ENCODE results near the gene FBLN2.

FBLN2 gene

GRCh38 chr3:13610006-13610570 is 61.2 kb downstream of the FBLN2 start:
- no peak for DNase-seq

GRCh38 chr3:13611221-13611620 is 62.3 kb downstream of the FBLN2 start:
- DNase-seq = no peak

GRCh38 chr3:13612829-13613228 is 63.9 kb downstream of the FBLN2 start:
- DNase-seq = no peak

GRCh38 chr3:13613343-13614190 is 64.6 kb downstream of the FBLN2 start:
- no peak for DNase-seq

- DNase-seq = no peak
Observed at GRCh38 chr3:13614607-13615006, 65.7 kb downstream of the FBLN2 start.

GRCh38 chr3:13615019-13615528 is 66.1 kb downstream of the FBLN2 start:
- DNase-seq = no peak

- no peak for DNase-seq
Observed at GRCh38 chr3:13616359-13616758, 67.4 kb downstream of the FBLN2 start.

GRCh38 chr3:13617097-13617738 is 68.3 kb downstream of the FBLN2 start:
- no peak for DNase-seq

GRCh38 chr3:13617981-13618380 is 69.1 kb downstream of the FBLN2 start:
- DNase-seq = no peak

GRCh38 chr3:13618836-13619235 is 69.9 kb downstream of the FBLN2 start:
- DNase-seq = no peak

- no peak for DNase-seq
Observed at GRCh38 chr3:13619661-13620230, 70.8 kb downstream of the FBLN2 start.

GRCh38 chr3:13620281-13620680 is 71.4 kb downstream of the FBLN2 start:
- DNase-seq = no peak

GRCh38 chr3:13620776-13621365 is 71.9 kb downstream of the FBLN2 start:
- DNase-seq = no peak

- no peak for DNase-seq
Observed at GRCh38 chr3:13621381-13622221, 72.7 kb downstream of the FBLN2 start.

- no peak for DNase-seq
Observed at GRCh38 chr3:13622356-13622755, 73.4 kb downstream of the FBLN2 start.

GRCh38 chr3:13623101-13623654 is 74.3 kb downstream of the FBLN2 start:
- peak; percentile 54 for DNase-seq

GRCh38 chr3:13624021-13624420 is 75.1 kb downstream of the FBLN2 start:
- no peak for DNase-seq

- no peak for DNase-seq
Observed at GRCh38 chr3:13624671-13625125, 75.8 kb downstream of the FBLN2 start.

- no peak for DNase-seq
Observed at GRCh38 chr3:13626396-13626795, 77.5 kb downstream of the FBLN2 start.

- DNase-seq = no peak
Observed at GRCh38 chr3:13626915-13627460, 78.1 kb downstream of the FBLN2 start.

- DNase-seq = no peak
Observed at GRCh38 chr3:13627681-13628080, 78.8 kb downstream of the FBLN2 start.
